K562 (cell line): ENCODE data around the gene TDO2. TPM values are rescaled to one million over a fixed set of nuclear protein-coding genes. Genes with fewer than 3 reads are reported as not detected.
A peak's percentile ranks its signal among the peaks of the same experiment; 100 is the strongest.

Experiments
- PTBP1 ChIP-seq: fragments of 200-400 bp; formaldehyde crosslinking; IDR thresholded peaks from 2 replicates; pipeline ENCODE4 v1.6.1; 2017; ENCODE audit warnings: low read depth, low read length
- RAD21 ChIP-seq, 2 experiments: fragments of 250-450 bp in 1 of 2; fragments of 450-650 bp in 1 of 2; sonication (Bioruptor Pico) in 1 of 2; formaldehyde crosslinking in 1 of 2; IDR thresholded peaks in 1 of 2; conservative IDR thresholded peaks in 1 of 2; 2 replicates each; pipeline versions ENCODE4 v1.4.0 to v1.8.0; 2020 to 2022; ENCODE audit warnings: mild to moderate bottlenecking in 2 of 2, moderate library complexity in 1 of 2
- RBM17 ChIP-seq: fragments of 200-400 bp; formaldehyde crosslinking; IDR thresholded peaks from 2 replicates; pipeline ENCODE4 v1.6.1; 2017; ENCODE audit warnings: low read depth, mild to moderate bottlenecking, low read length, borderline replicate concordance
- ZNF764 ChIP-seq: fragments of 250-450 bp; sonication (Bioruptor Pico); IDR thresholded peaks from 2 replicates; pipeline ENCODE4 v1.4.0; 2020; ENCODE audit warnings: low read depth, mild to moderate bottlenecking, moderate library complexity
- ZSCAN32 ChIP-seq: fragments of 450-650 bp; formaldehyde crosslinking; IDR thresholded peaks from 2 replicates; pipeline ENCODE4 v1.4.0; 2020; ENCODE audit warnings: mild to moderate bottlenecking, moderate library complexity
- polyA plus RNA-seq, 8 experiments: library from polyadenylated mRNA; depleted of rRNA in 4 of 8; stranded (reverse) in 5 of 8; unstranded in 3 of 8; fragments of >200 nt; fragmentation: Nextera tagmentation in 2 of 8; fragmentation: Illumina TruSeq in 1 of 8; extraction: Ambion mirVana in 2 of 8; extraction: Trizol in 1 of 8; gene quantifications; 2 replicates each; pipeline versions ENCODE4 v1.2.1 to v1.2.3, GENCODE V29; 2011 to 2014; ENCODE audit warnings: inconsistent platforms in 1 of 8, missing spikeins in 1 of 8
- total RNA-seq, 7 experiments: library from RNA; depleted of rRNA in 6 of 7; stranded (reverse); fragments of >200 nt in 6 of 7; fragmentation: Illumina TruSeq in 2 of 7; extraction: Trizol in 2 of 7; gene quantifications; 2 replicates each; pipeline versions ENCODE4 v1.2.1 to v1.2.3, GENCODE V29; 2011 to 2021; ENCODE audit warnings: low replicate concordance in 1 of 7
- TF ChIP-seq, protein P1 (sequence below): sonication (generic); formaldehyde crosslinking; IDR thresholded peaks from 2 replicates; pipeline ENCODE4 v1.8.1; 2023; ENCODE audit warnings: mild to moderate bottlenecking, missing genetic modification reagents
- TF ChIP-seq, protein P2 (sequence below): fragments of 150-350 bp; conservative IDR thresholded peaks from 2 replicates; pipeline ENCODE4 v1.6.1; 2014; ENCODE audit warnings: low read length
- TF ChIP-seq, protein P3 (sequence below): conservative IDR thresholded peaks from 2 replicates; pipeline ENCODE4 v1.6.1; 2011; ENCODE audit warnings: low read depth, mild to moderate bottlenecking, low read length; ENCODE audit not compliant: control insufficient read depth

The TDO2 gene
- total and polyA plus RNA-seq, 9 of the 15 experiments (the other 6 are each of a cell fraction or from before 2014, with no cell fraction given): 0.09 to 0.65 (median 0.22) TPM; not detected in 2

- TF ChIP-seq ZNF764 (CRISPR knock-in tag) (no peak), RBM17 (no peak), RAD21 (CRISPR knock-in tag; conservative IDR thresholded peaks at IDR 0.05 in 1 of 2, IDR thresholded peaks at IDR 0.05 in 1 of 2) (peak; percentile 32 to 38; a peak in 3 of 4 replicates), PTBP1 (no peak), ZSCAN32 (CRISPR knock-in tag) (no peak)
- TF ChIP-seq, protein P1, sequence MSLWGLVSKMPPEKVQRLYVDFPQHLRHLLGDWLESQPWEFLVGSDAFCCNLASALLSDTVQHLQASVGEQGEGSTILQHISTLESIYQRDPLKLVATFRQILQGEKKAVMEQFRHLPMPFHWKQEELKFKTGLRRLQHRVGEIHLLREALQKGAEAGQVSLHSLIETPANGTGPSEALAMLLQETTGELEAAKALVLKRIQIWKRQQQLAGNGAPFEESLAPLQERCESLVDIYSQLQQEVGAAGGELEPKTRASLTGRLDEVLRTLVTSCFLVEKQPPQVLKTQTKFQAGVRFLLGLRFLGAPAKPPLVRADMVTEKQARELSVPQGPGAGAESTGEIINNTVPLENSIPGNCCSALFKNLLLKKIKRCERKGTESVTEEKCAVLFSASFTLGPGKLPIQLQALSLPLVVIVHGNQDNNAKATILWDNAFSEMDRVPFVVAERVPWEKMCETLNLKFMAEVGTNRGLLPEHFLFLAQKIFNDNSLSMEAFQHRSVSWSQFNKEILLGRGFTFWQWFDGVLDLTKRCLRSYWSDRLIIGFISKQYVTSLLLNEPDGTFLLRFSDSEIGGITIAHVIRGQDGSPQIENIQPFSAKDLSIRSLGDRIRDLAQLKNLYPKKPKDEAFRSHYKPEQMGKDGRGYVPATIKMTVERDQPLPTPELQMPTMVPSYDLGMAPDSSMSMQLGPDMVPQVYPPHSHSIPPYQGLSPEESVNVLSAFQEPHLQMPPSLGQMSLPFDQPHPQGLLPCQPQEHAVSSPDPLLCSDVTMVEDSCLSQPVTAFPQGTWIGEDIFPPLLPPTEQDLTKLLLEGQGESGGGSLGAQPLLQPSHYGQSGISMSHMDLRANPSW (CRISPR knock-in tag): no peak
- TF ChIP-seq, protein P2, sequence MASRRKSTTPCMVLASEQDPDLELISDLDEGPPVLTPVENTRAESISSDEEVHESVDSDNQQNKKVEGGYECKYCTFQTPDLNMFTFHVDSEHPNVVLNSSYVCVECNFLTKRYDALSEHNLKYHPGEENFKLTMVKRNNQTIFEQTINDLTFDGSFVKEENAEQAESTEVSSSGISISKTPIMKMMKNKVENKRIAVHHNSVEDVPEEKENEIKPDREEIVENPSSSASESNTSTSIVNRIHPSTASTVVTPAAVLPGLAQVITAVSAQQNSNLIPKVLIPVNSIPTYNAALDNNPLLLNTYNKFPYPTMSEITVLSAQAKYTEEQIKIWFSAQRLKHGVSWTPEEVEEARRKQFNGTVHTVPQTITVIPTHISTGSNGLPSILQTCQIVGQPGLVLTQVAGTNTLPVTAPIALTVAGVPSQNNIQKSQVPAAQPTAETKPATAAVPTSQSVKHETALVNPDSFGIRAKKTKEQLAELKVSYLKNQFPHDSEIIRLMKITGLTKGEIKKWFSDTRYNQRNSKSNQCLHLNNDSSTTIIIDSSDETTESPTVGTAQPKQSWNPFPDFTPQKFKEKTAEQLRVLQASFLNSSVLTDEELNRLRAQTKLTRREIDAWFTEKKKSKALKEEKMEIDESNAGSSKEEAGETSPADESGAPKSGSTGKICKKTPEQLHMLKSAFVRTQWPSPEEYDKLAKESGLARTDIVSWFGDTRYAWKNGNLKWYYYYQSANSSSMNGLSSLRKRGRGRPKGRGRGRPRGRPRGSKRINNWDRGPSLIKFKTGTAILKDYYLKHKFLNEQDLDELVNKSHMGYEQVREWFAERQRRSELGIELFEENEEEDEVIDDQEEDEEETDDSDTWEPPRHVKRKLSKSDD: no peak
- TF ChIP-seq, protein P3, sequence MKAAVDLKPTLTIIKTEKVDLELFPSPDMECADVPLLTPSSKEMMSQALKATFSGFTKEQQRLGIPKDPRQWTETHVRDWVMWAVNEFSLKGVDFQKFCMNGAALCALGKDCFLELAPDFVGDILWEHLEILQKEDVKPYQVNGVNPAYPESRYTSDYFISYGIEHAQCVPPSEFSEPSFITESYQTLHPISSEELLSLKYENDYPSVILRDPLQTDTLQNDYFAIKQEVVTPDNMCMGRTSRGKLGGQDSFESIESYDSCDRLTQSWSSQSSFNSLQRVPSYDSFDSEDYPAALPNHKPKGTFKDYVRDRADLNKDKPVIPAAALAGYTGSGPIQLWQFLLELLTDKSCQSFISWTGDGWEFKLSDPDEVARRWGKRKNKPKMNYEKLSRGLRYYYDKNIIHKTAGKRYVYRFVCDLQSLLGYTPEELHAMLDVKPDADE: no peak
Measured at GRCh38 chr4:155953151-155954117, 49.9 kb downstream of the TDO2 start, which contains the start of gene CTSO (continued).
